Uterus (tissue), 4 donors: ENCODE data around the gene DSC3. TPM values are rescaled to one million over a fixed set of nuclear protein-coding genes. Genes with fewer than 3 reads are reported as not detected.

Experiments
- DNase-seq, 2 donors: peaks; one replicate each; pipeline ENCODE4 v3.0.0-alpha.2; 2019 to 2020
- H3K27ac ChIP-seq, 2 donors: fragments of 200-600 bp; sonication (generic); 1 replicate in 1 of 2; 2 replicates in 1 of 2; pipeline ENCODE4 v1.5.1; 2016 to 2018
- H3K27me3 ChIP-seq, 2 donors: fragments of 200-600 bp; sonication (generic); one replicate each; pipeline ENCODE4 v1.5.1; 2018 to 2019; ENCODE audit warnings: control low read depth in 1 of 2
- H3K36me3 ChIP-seq, 2 donors: fragments of 200-600 bp; sonication (generic); one replicate each; pipeline ENCODE4 v1.5.1; 2019; ENCODE audit warnings: control low read depth in 1 of 2
- H3K4me1 ChIP-seq, 2 donors: fragments of 200-600 bp; sonication (generic); one replicate each; pipeline ENCODE4 v1.5.1; 2018 to 2019; ENCODE audit warnings: control low read depth in 1 of 2
- H3K4me3 ChIP-seq, 2 donors: fragments of 200-600 bp; sonication (generic); 1 replicate in 1 of 2; 2 replicates in 1 of 2; pipeline ENCODE4 v1.5.1; 2018 to 2019; ENCODE audit warnings: mild to moderate bottlenecking in 1 of 2
- H3K9me3 ChIP-seq, 2 donors: fragments of 200-600 bp; sonication (generic); one replicate each; pipeline ENCODE4 v1.5.1; 2019; ENCODE audit warnings: control low read depth in 1 of 2
- POLR2A ChIP-seq, 2 donors: fragments of 450-650 bp; IDR thresholded peaks; one replicate each; pipeline ENCODE4 v1.6.1; 2016; ENCODE audit warnings: antibody characterized with exemption in 2 of 2, mild to moderate bottlenecking in 1 of 2, moderate library complexity in 1 of 2
- intact Hi-C: fragments of 100-400 bp; cut with DNase I; formaldehyde crosslinking; loops from one replicate; pipeline ENCODE4 v1.15.1; 2023; ENCODE audit warnings: low total_unique reads
- small RNA-seq: library from RNA; depleted of rRNA; stranded (forward); fragments of <200 nt; gene quantifications from one replicate; pipeline ENCODE3, GENCODE V24; 2016
- total RNA-seq, 4 donors: library from RNA; depleted of rRNA in 3 of 4; stranded (reverse); fragments of >200 nt in 3 of 4; gene quantifications; one replicate each; pipeline versions ENCODE4 v1.1.0 to v1.2.4, GENCODE V29; 2014 to 2023
- TF ChIP-seq, protein P1 (sequence below), 4 experiments: fragments of 200-600 bp in 2 of 4; fragments of 450-650 bp in 2 of 4; sonication (generic) in 2 of 4; IDR thresholded peaks; one replicate each; pipeline ENCODE4 v1.5.1; 2016 to 2019; ENCODE audit warnings: antibody characterized with exemption in 4 of 4, mild to moderate bottlenecking in 2 of 4, moderate library complexity in 1 of 4
- donor health status: DM: yes; HTN: yes; CAD: no.

Gene DSC3
- total RNA-seq, 4 donors from 2014 or later: 1.3 to 15.7 TPM; not detected in 2

DNA sequence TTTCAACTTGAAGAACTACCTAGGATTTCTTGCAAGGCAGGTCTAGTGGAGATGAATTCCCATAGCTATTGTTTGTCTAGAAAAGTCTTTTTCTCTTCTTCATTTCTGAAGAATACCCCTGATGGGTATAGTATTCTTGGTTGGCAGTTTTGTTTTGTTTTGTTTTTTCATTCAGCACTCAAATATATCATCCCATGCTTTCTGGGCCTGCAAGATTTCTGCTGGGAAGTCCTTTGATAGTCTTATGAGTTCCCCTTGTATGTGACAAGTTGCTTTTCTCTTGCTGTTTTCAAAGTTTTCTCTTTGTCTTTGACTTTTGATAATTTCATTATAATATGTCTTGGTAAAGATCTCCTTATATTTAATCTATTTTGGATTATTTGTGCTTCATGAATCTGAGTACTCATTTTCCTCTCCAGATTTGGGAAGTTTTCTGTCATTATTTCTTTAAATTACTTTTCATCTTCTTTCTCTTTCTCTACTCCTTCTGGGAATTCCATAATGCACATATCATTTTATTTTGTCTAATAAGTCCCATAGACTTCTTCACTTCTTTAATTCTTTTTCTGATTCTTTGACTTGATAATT, 101.5 kb downstream of the DSC3 start:
- Histone ChIP-seq H3K27me3 (no peaks in the 10 kb centered on the region), H3K9me3 (peaks cover 0 to 4% of the 10 kb centered on the region in 2 donors), H3K4me1 (no peaks in the 10 kb centered on the region), H3K27ac (no peak overlapping the region), H3K4me3 (no peak overlapping the region), H3K36me3 (no peaks in the 10 kb centered on the region)
- intact Hi-C loops: no loop called here
- no peak for TF ChIP-seq POLR2A (IDR thresholded peaks at IDR 0.05)
- TF ChIP-seq, protein P1, sequence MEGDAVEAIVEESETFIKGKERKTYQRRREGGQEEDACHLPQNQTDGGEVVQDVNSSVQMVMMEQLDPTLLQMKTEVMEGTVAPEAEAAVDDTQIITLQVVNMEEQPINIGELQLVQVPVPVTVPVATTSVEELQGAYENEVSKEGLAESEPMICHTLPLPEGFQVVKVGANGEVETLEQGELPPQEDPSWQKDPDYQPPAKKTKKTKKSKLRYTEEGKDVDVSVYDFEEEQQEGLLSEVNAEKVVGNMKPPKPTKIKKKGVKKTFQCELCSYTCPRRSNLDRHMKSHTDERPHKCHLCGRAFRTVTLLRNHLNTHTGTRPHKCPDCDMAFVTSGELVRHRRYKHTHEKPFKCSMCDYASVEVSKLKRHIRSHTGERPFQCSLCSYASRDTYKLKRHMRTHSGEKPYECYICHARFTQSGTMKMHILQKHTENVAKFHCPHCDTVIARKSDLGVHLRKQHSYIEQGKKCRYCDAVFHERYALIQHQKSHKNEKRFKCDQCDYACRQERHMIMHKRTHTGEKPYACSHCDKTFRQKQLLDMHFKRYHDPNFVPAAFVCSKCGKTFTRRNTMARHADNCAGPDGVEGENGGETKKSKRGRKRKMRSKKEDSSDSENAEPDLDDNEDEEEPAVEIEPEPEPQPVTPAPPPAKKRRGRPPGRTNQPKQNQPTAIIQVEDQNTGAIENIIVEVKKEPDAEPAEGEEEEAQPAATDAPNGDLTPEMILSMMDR (IDR thresholded peaks at IDR 0.05): no peak
- DNase-seq: no peak

Small RNA genes within 50 kb of the gene (small RNA-seq; reads per million reads assigned to genes)
- not detected for gene RNU6-857P

Other genes starting within 250 kb of the DSC3 start
- gene DSC2, start 59.7 kb upstream of the DSC3 start, total RNA-seq: 10 to 100 TPM in 1 of 4 donors, 1 to 10 TPM in 2, under 1 TPM in 1; 0.26 to 17.9 (median 5.1) TPM
- not detected for gene DSC1, start 120.1 kb upstream of the DSC3 start, total RNA-seq